Gastrocnemius medialis (tissue), 4 donors: ENCODE measurements around the gene CFI.

Source experiments
- POLR2A ChIP-seq, 2 donors: fragments of 450-650 bp; IDR thresholded peaks; one replicate each; pipeline ENCODE4 v1.6.1; 2017; ENCODE audit warnings: antibody characterized with exemption in 2 of 2, mild to moderate bottlenecking in 2 of 2, moderate library complexity in 2 of 2
- TF ChIP-seq, protein P1 (sequence below), 5 experiments: fragments of 450-650 bp in 3 of 5; fragments of 200-600 bp in 2 of 5; sonication (generic) in 2 of 5; IDR thresholded peaks in 4 of 5; conservative IDR thresholded peaks in 1 of 5; 1 replicate in 4 of 5; 2 replicates in 1 of 5; pipeline ENCODE4 v1.5.1; 2016 to 2019; ENCODE audit warnings: antibody characterized with exemption in 5 of 5, mild to moderate bottlenecking in 3 of 5, moderate library complexity in 3 of 5

DNA sequence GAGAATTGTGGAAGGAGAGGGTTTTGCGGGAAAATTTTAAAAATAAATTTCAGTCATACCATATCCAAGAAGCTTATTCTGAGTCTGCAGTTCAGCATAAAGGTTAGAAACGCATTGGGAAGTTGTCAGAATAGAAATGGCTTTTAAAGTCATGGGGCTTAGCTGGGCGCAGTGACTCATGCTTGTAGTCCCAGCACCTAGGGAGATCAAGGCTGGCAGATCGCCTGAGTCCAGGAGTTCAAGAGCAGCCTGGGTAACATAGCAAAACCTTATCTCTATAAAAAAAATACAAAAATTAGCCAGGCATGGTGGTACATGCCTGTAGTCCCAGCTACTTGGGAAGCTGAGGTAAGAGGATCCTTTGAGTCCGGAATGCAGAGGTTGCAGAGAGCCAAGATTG, 68.1 kb downstream of the CFI start:
- TF ChIP-seq, protein P1, sequence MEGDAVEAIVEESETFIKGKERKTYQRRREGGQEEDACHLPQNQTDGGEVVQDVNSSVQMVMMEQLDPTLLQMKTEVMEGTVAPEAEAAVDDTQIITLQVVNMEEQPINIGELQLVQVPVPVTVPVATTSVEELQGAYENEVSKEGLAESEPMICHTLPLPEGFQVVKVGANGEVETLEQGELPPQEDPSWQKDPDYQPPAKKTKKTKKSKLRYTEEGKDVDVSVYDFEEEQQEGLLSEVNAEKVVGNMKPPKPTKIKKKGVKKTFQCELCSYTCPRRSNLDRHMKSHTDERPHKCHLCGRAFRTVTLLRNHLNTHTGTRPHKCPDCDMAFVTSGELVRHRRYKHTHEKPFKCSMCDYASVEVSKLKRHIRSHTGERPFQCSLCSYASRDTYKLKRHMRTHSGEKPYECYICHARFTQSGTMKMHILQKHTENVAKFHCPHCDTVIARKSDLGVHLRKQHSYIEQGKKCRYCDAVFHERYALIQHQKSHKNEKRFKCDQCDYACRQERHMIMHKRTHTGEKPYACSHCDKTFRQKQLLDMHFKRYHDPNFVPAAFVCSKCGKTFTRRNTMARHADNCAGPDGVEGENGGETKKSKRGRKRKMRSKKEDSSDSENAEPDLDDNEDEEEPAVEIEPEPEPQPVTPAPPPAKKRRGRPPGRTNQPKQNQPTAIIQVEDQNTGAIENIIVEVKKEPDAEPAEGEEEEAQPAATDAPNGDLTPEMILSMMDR (IDR thresholded peaks at IDR 0.05 in 4 of 5, conservative IDR thresholded peaks at IDR 0.05 in 1 of 5) = no peak
- TF ChIP-seq POLR2A (IDR thresholded peaks at IDR 0.05) = no peak
